ENCODE data around the gene FHIP2A.
"Not testable (repeated sequence)": the region's sequence is repeated elsewhere in the genome, so short reads cannot be mapped to it uniquely, and the experiment has no call there.

FHIP2A gene

GRCh38 chr10:114811862-114812261, 9.7 kb upstream of the FHIP2A start:
- DNase-seq (ENCODE audit: low read depth in 2 of 2, low spot score in 1 of 2): no peak

GRCh38 chr10:114815791-114816190, 5.8 kb upstream of the FHIP2A start:
- DNase-seq (ENCODE audit: low read depth in 2 of 2, low spot score in 1 of 2): no peak

- no peak for DNase-seq (ENCODE audit: low read depth in 2 of 2, low spot score in 1 of 2)
Observed at GRCh38 chr10:114816308-114816707, 5.3 kb upstream of the FHIP2A start.

GRCh38 chr10:114819322-114819721, 2.3 kb upstream of the FHIP2A start:
- DNase-seq (ENCODE audit: low read depth in 2 of 2, low spot score in 1 of 2): no peak

GRCh38 chr10:114821915-114822443, 399 bp downstream of the FHIP2A start:
- peak in 1 of 2 donors; percentile 2 for DNase-seq (ENCODE audit: low read depth in 2 of 2, low spot score in 1 of 2)

- no peak for DNase-seq (ENCODE audit: low read depth in 2 of 2, low spot score in 1 of 2)
Observed at GRCh38 chr10:114822444-114823076, 980 bp downstream of the FHIP2A start.

- no peak for DNase-seq (ENCODE audit: low read depth in 2 of 2, low spot score in 1 of 2)
Observed at GRCh38 chr10:114823077-114823463, 1.5 kb downstream of the FHIP2A start.

GRCh38 chr10:114824391-114824790, 2.8 kb downstream of the FHIP2A start:
- DNase-seq (ENCODE audit: low read depth in 2 of 2, low spot score in 1 of 2): no peak

GRCh38 chr10:114825513-114826253, 4.1 kb downstream of the FHIP2A start:
- DNase-seq (ENCODE audit: low read depth in 2 of 2, low spot score in 1 of 2): no peak

GRCh38 chr10:114829160-114829909, 7.8 kb downstream of the FHIP2A start:
- DNase-seq (ENCODE audit: low read depth in 2 of 2, low spot score in 1 of 2): no peak

- DNase-seq (ENCODE audit: low read depth in 2 of 2, low spot score in 1 of 2): no peak
Observed at GRCh38 chr10:114831186-114831867, 9.7 kb downstream of the FHIP2A start.

GRCh38 chr10:114837690-114838089, 16.1 kb downstream of the FHIP2A start:
- DNase-seq (ENCODE audit: low read depth in 2 of 2, low spot score in 1 of 2): no peak

- DNase-seq (ENCODE audit: low read depth in 2 of 2, low spot score in 1 of 2): no peak
Observed at GRCh38 chr10:114839901-114840300, 18.3 kb downstream of the FHIP2A start.

GRCh38 chr10:114845978-114846693, 24.6 kb downstream of the FHIP2A start:
- DNase-seq (ENCODE audit: low read depth in 2 of 2, low spot score in 1 of 2): no peak

GRCh38 chr10:114847517-114847916, 25.9 kb downstream of the FHIP2A start:
- DNase-seq (ENCODE audit: low read depth in 2 of 2, low spot score in 1 of 2): not testable (repeated sequence)

GRCh38 chr10:114849674-114850073, 28.1 kb downstream of the FHIP2A start:
- no peak for DNase-seq (ENCODE audit: low read depth in 2 of 2, low spot score in 1 of 2)

- DNase-seq (ENCODE audit: low read depth in 2 of 2, low spot score in 1 of 2): no peak
Observed at GRCh38 chr10:114850126-114850525, 28.5 kb downstream of the FHIP2A start.

- no peak for DNase-seq (ENCODE audit: low read depth in 2 of 2, low spot score in 1 of 2)
Observed at GRCh38 chr10:114851336-114851735, 29.8 kb downstream of the FHIP2A start.

- DNase-seq (ENCODE audit: low read depth in 2 of 2, low spot score in 1 of 2): no peak
Observed at GRCh38 chr10:114852197-114852596, 30.6 kb downstream of the FHIP2A start.

- DNase-seq (ENCODE audit: low read depth in 2 of 2, low spot score in 1 of 2): no peak
Observed at GRCh38 chr10:114854906-114855305, 33.3 kb downstream of the FHIP2A start.

All from stimulated activated CD8-positive, alpha-beta memory T cell treated with anti-CD3 and anti-CD28 coated beads, Interleukin-4, amount 100 ng/mL, for 4 hours (primary cell).